Mesenchymal stem cell (in vitro differentiated cells and primary cell): ENCODE measurements around the gene SLC8A1.

Experiments used
- DNase-seq: peaks from one replicate; pipeline ENCODE4 v3.0.0-alpha.2; 2013
- H2AFZ ChIP-seq: one replicate; pipeline ENCODE4 v1.6.1; 2013; ENCODE audit warnings: low read depth, mild to moderate bottlenecking, control low read depth, inconsistent platforms, low read length, moderate library complexity
- H2AK5ac ChIP-seq: 2 replicates; pipeline ENCODE4 v1.6.1; 2013; ENCODE audit warnings: low read length, moderate library complexity, mild to moderate bottlenecking, inconsistent platforms; ENCODE audit not compliant: severe bottlenecking
- H2BK120ac ChIP-seq: one replicate; pipeline ENCODE4 v1.6.1; 2013; ENCODE audit warnings: low read depth, mild to moderate bottlenecking, inconsistent platforms, low read length, moderate library complexity
- H2BK12ac ChIP-seq, 2 experiments: one replicate each; pipeline ENCODE4 v1.6.1; 2013; ENCODE audit warnings: inconsistent platforms in 2 of 2, low read length in 2 of 2, mild to moderate bottlenecking in 2 of 2, moderate library complexity in 2 of 2, control low read depth in 1 of 2
- H2BK15ac ChIP-seq: one replicate; pipeline ENCODE4 v1.6.1; 2013; ENCODE audit warnings: mild to moderate bottlenecking, low read depth, inconsistent platforms; ENCODE audit not compliant: poor library complexity, severe bottlenecking
- H2BK5ac ChIP-seq: 2 replicates; pipeline ENCODE4 v1.6.1; 2013; ENCODE audit warnings: low read depth, mild to moderate bottlenecking, low read length, control low read depth, inconsistent platforms; ENCODE audit not compliant: poor library complexity, severe bottlenecking
- H3K14ac ChIP-seq, 2 experiments: one replicate each; pipeline ENCODE4 v1.6.1; 2013; ENCODE audit warnings: inconsistent platforms in 2 of 2, low read length in 2 of 2, control low read depth in 1 of 2, mild to moderate bottlenecking in 1 of 2, moderate library complexity in 1 of 2
- H3K18ac ChIP-seq, 2 experiments: one replicate each; pipeline ENCODE4 v1.6.1; 2013; ENCODE audit warnings: inconsistent platforms in 2 of 2, low read length in 2 of 2, control low read depth in 1 of 2, low read depth in 1 of 2, mild to moderate bottlenecking in 1 of 2
- H3K23ac ChIP-seq, 2 experiments: one replicate each; pipeline ENCODE4 v1.6.1; 2013; ENCODE audit warnings: inconsistent platforms in 2 of 2, low read length in 2 of 2, mild to moderate bottlenecking in 2 of 2, moderate library complexity in 2 of 2, control low read depth in 1 of 2
- H3K27ac ChIP-seq: 2 replicates; pipeline ENCODE4 v1.5.1; 2013; ENCODE audit warnings: mild to moderate bottlenecking, moderate library complexity, low read length, control low read depth, inconsistent platforms; ENCODE audit not compliant: poor library complexity, severe bottlenecking
- H3K27me3 ChIP-seq, 2 experiments: 2 replicates each; pipeline versions ENCODE4 v1.6.1 to v1.7.0; 2013; ENCODE audit warnings: low read length in 2 of 2, mild to moderate bottlenecking in 2 of 2, moderate library complexity in 2 of 2, control low read depth in 1 of 2, inconsistent platforms in 1 of 2; ENCODE audit not compliant: control insufficient read depth in 1 of 2, insufficient read depth in 1 of 2
- H3K36me3 ChIP-seq, 2 experiments: 2 replicates each; pipeline versions ENCODE4 v1.6.1 to v1.7.0; 2013; ENCODE audit warnings: low read length in 2 of 2, control low read depth in 1 of 2, inconsistent platforms in 1 of 2, low read depth in 1 of 2, mild to moderate bottlenecking in 1 of 2; ENCODE audit not compliant: insufficient read depth in 2 of 2, control insufficient read depth in 1 of 2
- H3K4ac ChIP-seq, 2 experiments: one replicate each; pipeline ENCODE4 v1.6.1; 2013; ENCODE audit warnings: inconsistent platforms in 2 of 2, low read length in 2 of 2, mild to moderate bottlenecking in 2 of 2, moderate library complexity in 2 of 2, control low read depth in 1 of 2, low read depth in 1 of 2
- H3K4me1 ChIP-seq: 2 replicates; pipeline ENCODE4 v1.6.1; 2013; ENCODE audit warnings: low read depth, low read length, control low read depth; ENCODE audit not compliant: control insufficient read depth, insufficient read depth
- H3K4me2 ChIP-seq: 2 replicates; pipeline ENCODE4 v1.6.1; 2013; ENCODE audit warnings: low read length, mild to moderate bottlenecking, inconsistent platforms; ENCODE audit not compliant: poor library complexity, severe bottlenecking
- H3K4me3 ChIP-seq, 2 experiments: 2 replicates each; pipeline versions ENCODE4 v1.5.1 to v1.7.0; 2013; ENCODE audit warnings: low read length in 2 of 2, mild to moderate bottlenecking in 2 of 2, control low read depth in 1 of 2, low read depth in 1 of 2; ENCODE audit not compliant: insufficient read depth in 1 of 2
- H3K79me1 ChIP-seq: replicated peaks from 2 replicates; pipeline ENCODE4 v1.6.1; 2013; ENCODE audit warnings: mild to moderate bottlenecking, control low read depth, low read length, inconsistent platforms; ENCODE audit not compliant: poor library complexity, severe bottlenecking
- H3K9ac ChIP-seq: 2 replicates; pipeline ENCODE4 v1.7.0; 2013; ENCODE audit warnings: mild to moderate bottlenecking, low read length, moderate library complexity
- H3K9me3 ChIP-seq: 2 replicates; pipeline ENCODE4 v1.7.0; 2013; ENCODE audit warnings: mild to moderate bottlenecking, low read length; ENCODE audit not compliant: control insufficient read depth
- H4K8ac ChIP-seq: one replicate; pipeline ENCODE4 v1.6.1; 2013; ENCODE audit warnings: inconsistent platforms, mild to moderate bottlenecking, low read length, moderate library complexity
- H4K91ac ChIP-seq: one replicate; pipeline ENCODE4 v1.6.1; 2013; ENCODE audit warnings: mild to moderate bottlenecking, low read length, inconsistent platforms
- WGBS: methylation state at CpG from one replicate; pipeline ENCODE4 v1.1.7; 2013; ENCODE audit warnings: mixed read lengths; 5-methylcytosine and 5-hydroxymethylcytosine counted together

Gene SLC8A1

DNA sequence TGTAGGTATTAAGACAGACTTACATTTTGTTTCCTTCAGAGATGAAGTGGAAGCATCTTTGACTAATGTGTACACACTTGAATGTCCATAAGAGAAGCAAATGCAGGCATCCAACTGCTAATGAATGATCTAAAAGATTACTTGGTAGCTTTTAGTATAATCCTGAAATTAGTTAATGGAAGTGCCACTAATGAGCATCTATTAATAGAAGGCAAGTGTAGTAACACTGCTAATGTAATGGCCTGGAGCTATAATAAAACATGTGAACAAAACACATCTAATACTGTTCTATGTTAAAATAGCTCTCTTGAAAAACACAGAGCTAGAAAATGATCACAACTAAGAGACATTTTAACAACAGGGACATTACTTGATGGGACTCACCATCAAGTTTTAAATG lies 225.3 kb downstream of the SLC8A1 start:
- Histone ChIP-seq H3K27ac (no peak overlapping the region), H3K23ac (no peak overlapping the region), H3K14ac (no peak overlapping the region), H3K27me3 (no peaks in the 10 kb centered on the region), H2BK15ac (no peak overlapping the region), H3K4me3 (no peak overlapping the region), H3K9ac (no peak overlapping the region), H2BK12ac (no peak overlapping the region), H3K4me1 (peaks cover 1% of the 10 kb centered on the region), H3K9me3 (no peaks in the 10 kb centered on the region), H4K8ac (no peak overlapping the region), H3K79me1 (no peaks in the 10 kb centered on the region), H2AFZ (no peak overlapping the region), H2BK120ac (no peak overlapping the region), H3K18ac (no peak overlapping the region), H2BK5ac (no peak overlapping the region), H3K36me3 (no peaks in the 10 kb centered on the region), H2AK5ac (no peak overlapping the region), H3K4ac (no peak overlapping the region), H4K91ac (no peak overlapping the region), H3K4me2 (no peak overlapping the region)
- no peak for DNase-seq

DNA sequence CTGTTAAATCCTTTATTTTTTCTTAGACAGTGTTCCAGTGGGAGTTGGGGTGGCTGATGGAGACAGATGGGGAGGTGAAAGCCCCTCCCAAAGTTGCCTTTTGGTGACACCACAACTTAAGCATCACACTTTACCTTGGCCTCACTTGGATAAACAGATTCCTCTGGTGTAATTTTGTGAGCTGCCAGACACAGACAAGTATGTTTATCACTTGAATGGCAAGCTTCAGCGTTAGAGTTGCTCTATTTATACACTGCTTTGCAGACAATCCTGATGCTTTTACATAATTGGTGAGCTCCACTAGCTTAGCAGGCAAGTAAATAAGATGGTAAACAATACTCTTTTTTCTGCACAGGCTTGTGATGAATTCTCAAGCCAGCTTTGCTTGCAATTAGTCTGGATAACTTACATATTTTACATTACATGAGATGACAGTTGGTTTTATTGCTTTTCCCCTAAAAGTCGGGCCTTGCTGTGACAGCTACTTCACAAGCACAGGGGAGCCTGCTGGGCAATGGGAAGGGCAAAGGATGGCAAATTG lies 226.2 kb downstream of the SLC8A1 start:
- H2AK5ac ChIP-seq = no peak overlapping the region
- WGBS = 56% methylated on average over 2 of the region's 2 CpGs
- no peak overlapping the region for H3K27ac ChIP-seq
- H3K27me3 ChIP-seq = no peaks in the 10 kb centered on the region
- no peak overlapping the region for H2BK12ac ChIP-seq
- H3K4ac ChIP-seq = no peak overlapping the region
- no peak overlapping the region for H2BK120ac ChIP-seq
- no peak overlapping the region for H3K4me3 ChIP-seq
- H3K9me3 ChIP-seq = no peaks in the 10 kb centered on the region
- H4K8ac ChIP-seq = no peak overlapping the region
- no peak overlapping the region for H3K23ac ChIP-seq
- H3K36me3 ChIP-seq = no peaks in the 10 kb centered on the region
- H2BK15ac ChIP-seq = no peak overlapping the region
- H2BK5ac ChIP-seq = no peak overlapping the region
- H3K9ac ChIP-seq = no peak overlapping the region
- H3K79me1 ChIP-seq = no peaks in the 10 kb centered on the region
- no peak overlapping the region for H4K91ac ChIP-seq
- H3K4me1 ChIP-seq = peaks cover 1% of the 10 kb centered on the region
- H3K18ac ChIP-seq = no peak overlapping the region
- H3K14ac ChIP-seq = no peak overlapping the region
- H2AFZ ChIP-seq = no peak overlapping the region
- H3K4me2 ChIP-seq = no peak overlapping the region
- DNase-seq = no peak

DNA sequence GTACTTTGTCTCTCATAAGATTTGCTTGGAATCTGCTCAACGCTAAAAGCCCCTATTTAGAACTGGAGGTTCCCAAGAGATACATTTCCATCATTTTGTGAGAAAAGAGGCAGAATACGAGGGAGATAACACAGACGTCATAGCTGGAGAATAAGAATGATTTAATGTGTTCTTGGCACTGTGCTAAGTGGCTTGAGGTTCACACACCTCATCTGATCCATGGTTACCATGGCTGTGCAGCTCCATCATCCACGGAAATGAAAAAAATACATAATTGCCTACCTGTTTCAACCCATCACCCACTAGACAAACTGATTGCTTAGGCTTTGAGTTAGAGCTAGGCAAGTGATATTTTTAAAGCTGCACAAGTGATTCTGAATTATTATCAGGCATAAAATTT lies 227.6 kb downstream of the SLC8A1 start:
- H4K91ac ChIP-seq = no peak overlapping the region

DNA sequence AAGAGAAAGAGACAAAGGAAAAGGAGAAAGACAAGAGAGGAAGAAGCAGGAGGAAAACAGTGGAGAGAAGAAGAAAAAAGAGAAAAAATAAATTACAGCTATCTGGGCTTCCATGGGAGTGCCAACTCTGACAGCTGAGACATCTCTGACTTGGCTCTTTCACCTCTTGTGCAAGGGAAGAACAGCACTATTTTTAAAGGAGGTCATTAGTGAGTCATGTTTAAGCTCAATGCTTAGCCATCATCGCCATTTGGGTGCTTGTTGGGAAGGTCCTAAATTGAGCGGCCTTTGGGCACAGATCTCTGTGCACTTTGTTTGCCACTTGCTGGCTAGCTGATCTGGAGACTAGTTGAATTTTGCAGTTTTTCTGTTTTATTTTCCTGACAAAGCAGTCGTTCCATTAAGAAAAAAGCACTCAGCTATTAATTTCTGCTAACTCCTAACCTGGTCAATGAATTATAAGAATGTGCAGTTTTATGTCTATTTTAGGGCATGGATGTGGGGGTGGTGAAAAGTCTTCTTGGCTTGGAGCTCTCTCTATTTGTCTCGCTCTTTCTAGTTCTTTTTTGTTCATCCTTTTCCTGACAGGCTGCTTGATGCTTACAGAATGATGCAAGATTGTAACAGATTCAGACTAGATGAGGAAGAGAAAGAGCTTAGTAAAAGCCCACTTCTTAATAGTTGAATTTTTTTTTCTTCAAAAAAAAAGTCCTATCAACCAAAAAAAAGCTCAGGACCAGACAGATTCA lies 231.5 kb downstream of the SLC8A1 start:
- H3K4ac ChIP-seq = no peak overlapping the region
- H2BK5ac ChIP-seq = no peak overlapping the region
- no peaks in the 10 kb centered on the region for H3K27me3 ChIP-seq
- H3K18ac ChIP-seq = no peak overlapping the region
- H2BK120ac ChIP-seq = no peak overlapping the region
- no peak overlapping the region for H4K91ac ChIP-seq
- no peak overlapping the region for H2BK12ac ChIP-seq
- no peaks in the 10 kb centered on the region for H3K79me1 ChIP-seq
- peak; percentile 60 for DNase-seq
- no peak overlapping the region for H3K23ac ChIP-seq
- no peaks in the 10 kb centered on the region for H3K36me3 ChIP-seq
- H2AK5ac ChIP-seq = no peak overlapping the region
- no peak overlapping the region for H4K8ac ChIP-seq
- peaks cover 4% of the 10 kb centered on the region for H3K4me1 ChIP-seq
- no peak overlapping the region for H3K9ac ChIP-seq
- H3K27ac ChIP-seq = no peak overlapping the region
- no peak overlapping the region for H2AFZ ChIP-seq
- H3K14ac ChIP-seq = no peak overlapping the region
- WGBS = 90% methylated on average over 3 of the region's 4 CpGs
- H3K9me3 ChIP-seq = peaks cover 6% of the 10 kb centered on the region
- H2BK15ac ChIP-seq = no peak overlapping the region
- H3K4me2 ChIP-seq = no peak overlapping the region
- H3K4me3 ChIP-seq = no peak overlapping the region

More for the DNA sequence above, 227.6 kb downstream of the SLC8A1 start:
- Histone ChIP-seq H3K4me2 (no peak overlapping the region), H3K27me3 (no peaks in the 10 kb centered on the region), H3K27ac (no peak overlapping the region), H2BK15ac (no peak overlapping the region), H3K4me1 (peaks cover 3% of the 10 kb centered on the region), H2BK120ac (no peak overlapping the region), H3K14ac (no peak overlapping the region), H2BK12ac (no peak overlapping the region), H2BK5ac (no peak overlapping the region), H4K8ac (no peak overlapping the region), H3K18ac (no peak overlapping the region), H2AFZ (no peak overlapping the region), H3K4ac (no peak overlapping the region), H3K79me1 (no peaks in the 10 kb centered on the region), H2AK5ac (no peak overlapping the region), H3K36me3 (no peaks in the 10 kb centered on the region), H3K9ac (no peak overlapping the region), H3K4me3 (no peak overlapping the region), H3K23ac (no peak overlapping the region), H3K9me3 (no peaks in the 10 kb centered on the region)
- DNase-seq = no peak
- WGBS = 89% methylated on average over 3 of the region's 4 CpGs
